ENCODE results near the gene FGFRL1. TPM values are rescaled to one million over a fixed set of nuclear protein-coding genes. Genes with fewer than 3 reads are reported as not detected.

The FGFRL1 gene
- total RNA-seq, 1 experiment from 2014 or later, result 33.5 TPM

DNA sequence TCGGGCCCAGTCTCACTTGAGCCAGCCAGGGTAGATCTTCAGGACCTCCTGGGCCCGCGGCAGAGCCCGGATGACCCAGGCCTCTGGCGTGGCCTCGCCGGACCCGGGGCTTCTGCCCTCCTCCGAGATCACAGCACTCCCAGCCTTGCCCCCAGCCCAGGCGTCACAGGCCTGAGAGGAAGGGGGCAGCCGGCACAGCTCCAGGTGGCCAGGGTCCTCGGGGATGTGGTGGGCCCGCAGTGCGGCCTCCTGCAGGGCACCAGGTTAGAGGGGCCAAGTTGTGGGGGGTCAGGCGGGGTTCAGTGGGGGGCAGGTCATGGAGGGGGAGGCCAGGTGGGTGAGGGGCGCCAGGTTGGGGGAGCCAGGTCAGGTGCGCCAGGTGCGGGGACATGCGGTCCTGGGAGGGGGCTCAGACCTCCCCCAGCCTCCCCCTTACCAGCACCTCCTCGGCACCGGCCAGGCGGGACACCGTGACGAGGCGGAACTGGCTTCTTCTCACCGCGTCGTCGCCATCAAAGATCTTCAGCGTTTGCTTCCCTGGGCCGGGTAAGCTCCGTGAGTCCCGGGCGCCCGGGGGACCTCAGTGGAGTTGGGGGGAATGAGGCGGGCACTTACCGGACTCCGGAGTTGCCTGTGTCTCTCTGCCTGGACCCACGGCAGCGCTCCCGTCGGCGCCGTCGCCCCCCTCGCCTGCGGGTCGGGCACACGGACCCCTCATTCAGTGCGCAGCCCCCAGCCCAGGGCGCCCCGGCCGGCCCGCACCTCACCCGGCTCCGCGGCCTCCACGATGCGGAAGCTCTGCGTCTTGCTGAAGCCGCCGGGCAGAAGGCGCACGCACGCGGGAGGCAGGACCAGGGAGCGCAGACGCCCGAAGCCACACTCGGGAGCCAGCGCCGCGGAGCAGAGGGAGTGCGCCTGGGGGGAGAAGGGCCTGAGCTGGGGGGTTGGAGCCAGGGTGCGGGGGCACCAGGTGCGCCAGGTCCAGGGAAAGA lies 44.0 kb upstream of the FGFRL1 start:
- peaks cover 11% of the 10 kb centered on the region for H3K36me3 Mint-ChIP-seq (ENCODE audit: insufficient read depth, unreplicated experiment)
- no peak for DNase-seq (ENCODE audit: unreplicated experiment)
- H3K9me3 Mint-ChIP-seq (ENCODE audit: unreplicated experiment), result no peaks in the 10 kb centered on the region
- BruUV-seq (replicated peaks), result no TSS peak
- ChIA-PET CTCF (interaction anchor here (0.7 to 1.0 kb wide), 2 partner anchors 20 to 149 kb away, joined by 3 read pairs; no protein-coding TSS in a partner anchor), POLR2A (no interaction called here)
- H3K4me1 Mint-ChIP-seq (ENCODE audit: insufficient read depth, unreplicated experiment), result peaks cover 5% of the 10 kb centered on the region
- intact Hi-C loops (cut with micrococcal nuclease), result no loop called here
- H3K27ac Mint-ChIP-seq (ENCODE audit: low read depth, unreplicated experiment), result no peak overlapping the region
- no peaks in the 10 kb centered on the region for H3K27me3 Mint-ChIP-seq (ENCODE audit: insufficient read depth, unreplicated experiment)
- TF ChIP-seq, protein P1, sequence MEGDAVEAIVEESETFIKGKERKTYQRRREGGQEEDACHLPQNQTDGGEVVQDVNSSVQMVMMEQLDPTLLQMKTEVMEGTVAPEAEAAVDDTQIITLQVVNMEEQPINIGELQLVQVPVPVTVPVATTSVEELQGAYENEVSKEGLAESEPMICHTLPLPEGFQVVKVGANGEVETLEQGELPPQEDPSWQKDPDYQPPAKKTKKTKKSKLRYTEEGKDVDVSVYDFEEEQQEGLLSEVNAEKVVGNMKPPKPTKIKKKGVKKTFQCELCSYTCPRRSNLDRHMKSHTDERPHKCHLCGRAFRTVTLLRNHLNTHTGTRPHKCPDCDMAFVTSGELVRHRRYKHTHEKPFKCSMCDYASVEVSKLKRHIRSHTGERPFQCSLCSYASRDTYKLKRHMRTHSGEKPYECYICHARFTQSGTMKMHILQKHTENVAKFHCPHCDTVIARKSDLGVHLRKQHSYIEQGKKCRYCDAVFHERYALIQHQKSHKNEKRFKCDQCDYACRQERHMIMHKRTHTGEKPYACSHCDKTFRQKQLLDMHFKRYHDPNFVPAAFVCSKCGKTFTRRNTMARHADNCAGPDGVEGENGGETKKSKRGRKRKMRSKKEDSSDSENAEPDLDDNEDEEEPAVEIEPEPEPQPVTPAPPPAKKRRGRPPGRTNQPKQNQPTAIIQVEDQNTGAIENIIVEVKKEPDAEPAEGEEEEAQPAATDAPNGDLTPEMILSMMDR (IDR thresholded peaks at IDR 0.05; ENCODE audit: unreplicated experiment), result no peak
- H3K4me3 Mint-ChIP-seq (ENCODE audit: unreplicated experiment), result no peak overlapping the region

DNA sequence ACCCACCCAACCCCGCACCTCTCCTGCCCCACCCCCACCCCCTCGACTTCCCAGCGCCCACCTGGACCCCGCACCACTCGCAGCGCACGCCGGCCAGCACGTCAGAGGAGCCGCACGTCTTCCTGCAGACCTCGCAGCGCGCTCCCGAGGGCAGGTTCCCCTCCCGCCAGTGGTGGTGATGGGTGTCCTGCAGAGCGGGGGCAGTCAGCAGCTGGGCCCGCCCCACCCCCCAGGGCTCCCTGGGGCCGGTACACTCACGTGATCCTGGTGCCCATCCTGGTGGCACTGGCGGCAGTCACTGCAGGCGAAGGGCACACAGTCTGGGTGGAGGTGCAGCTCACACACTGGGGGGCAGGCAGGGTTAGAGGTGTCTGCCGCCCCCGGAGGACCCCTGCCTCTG lies 43.2 kb upstream of the FGFRL1 start:
- no peak overlapping the region for H3K27ac Mint-ChIP-seq (ENCODE audit: low read depth, unreplicated experiment)
- no peaks in the 10 kb centered on the region for H3K27me3 Mint-ChIP-seq (ENCODE audit: insufficient read depth, unreplicated experiment)
- H3K9me3 Mint-ChIP-seq (ENCODE audit: unreplicated experiment), result no peaks in the 10 kb centered on the region
- intact Hi-C loops (cut with micrococcal nuclease), result no loop called here
- H3K4me1 Mint-ChIP-seq (ENCODE audit: insufficient read depth, unreplicated experiment), result peaks cover 5% of the 10 kb centered on the region
- H3K36me3 Mint-ChIP-seq (ENCODE audit: insufficient read depth, unreplicated experiment), result peaks cover 10% of the 10 kb centered on the region
- TF ChIP-seq, protein P1 (IDR thresholded peaks at IDR 0.05; ENCODE audit: unreplicated experiment), result no peak
- H3K4me3 Mint-ChIP-seq (ENCODE audit: unreplicated experiment), result no peak overlapping the region
- POLR2A ChIA-PET, result no interaction called here
- CTCF ChIA-PET, result interaction anchor here (1.0 kb wide), 1 partner anchor 20 kb away, joined by 3 read pairs; no protein-coding TSS in a partner anchor
- BruUV-seq (replicated peaks), result no TSS peak
- DNase-seq (ENCODE audit: unreplicated experiment), result no peak

DNA sequence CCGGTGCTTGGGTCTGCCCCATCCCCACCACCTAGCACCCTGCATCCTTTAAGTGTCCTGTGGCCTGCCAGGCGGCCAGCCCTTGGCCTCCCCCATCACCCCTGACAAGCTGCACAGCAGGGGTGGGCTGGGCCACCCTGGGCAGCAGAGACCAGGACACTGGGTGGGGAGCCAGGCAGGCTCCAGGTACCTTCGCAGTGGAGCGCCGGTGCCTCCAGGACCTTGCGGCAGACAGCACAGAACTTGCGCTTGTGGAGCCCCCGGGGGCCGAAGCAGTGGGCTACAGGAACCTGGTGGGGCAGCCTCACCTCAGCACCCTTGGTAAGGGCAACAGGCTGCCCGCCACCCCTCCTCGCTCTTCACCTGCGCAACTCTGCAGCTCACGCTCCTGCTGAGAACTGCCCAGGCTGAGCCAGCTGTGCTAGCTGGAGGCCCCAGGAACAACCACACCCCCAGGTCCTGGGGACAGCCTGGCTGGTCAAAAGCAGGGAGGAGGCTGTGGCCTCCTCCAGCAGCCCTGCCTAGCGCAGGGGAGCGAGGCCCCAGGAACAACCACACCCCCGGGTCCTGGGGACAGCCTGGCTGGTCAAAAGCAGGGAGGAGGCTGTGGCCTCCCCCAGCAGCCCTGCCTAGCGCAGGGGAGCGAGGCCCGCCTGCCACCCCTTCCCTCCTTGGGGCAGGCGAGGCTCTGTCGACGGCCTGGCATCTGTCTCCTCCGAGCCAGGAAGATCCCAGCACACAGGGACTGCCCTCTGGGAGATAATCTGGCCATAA lies 42.6 kb upstream of the FGFRL1 start:
- H3K36me3 Mint-ChIP-seq (ENCODE audit: insufficient read depth, unreplicated experiment), result peaks cover 10% of the 10 kb centered on the region
- POLR2A ChIA-PET, result no interaction called here
- H3K27me3 Mint-ChIP-seq (ENCODE audit: insufficient read depth, unreplicated experiment), result no peaks in the 10 kb centered on the region
- H3K9me3 Mint-ChIP-seq (ENCODE audit: unreplicated experiment), result no peaks in the 10 kb centered on the region
- CTCF ChIA-PET, result interaction anchor here (0.6 to 1.0 kb wide), 3 partner anchors 13 to 1317 kb away, joined by 3 read pairs; no protein-coding TSS in a partner anchor
- TF ChIP-seq, protein P1 (IDR thresholded peaks at IDR 0.05; ENCODE audit: unreplicated experiment), result no peak
- no peak overlapping the region for H3K4me3 Mint-ChIP-seq (ENCODE audit: unreplicated experiment)
- intact Hi-C loops (cut with micrococcal nuclease), result no loop called here
- peaks cover 5% of the 10 kb centered on the region for H3K4me1 Mint-ChIP-seq (ENCODE audit: insufficient read depth, unreplicated experiment)
- no peak for DNase-seq (ENCODE audit: unreplicated experiment)
- no TSS peak for BruUV-seq (replicated peaks)
- H3K27ac Mint-ChIP-seq (ENCODE audit: low read depth, unreplicated experiment), result no peak overlapping the region

Data from MCF 10A (cell line).